Activated T-cell treated with anti-CD3 and anti-CD28 coated beads, Interleukin-2, amount 50 U/mL, for 48 hours (primary cell): ENCODE data around the gene OXTR.
A peak's percentile ranks its signal among the peaks of the same experiment; 100 is the strongest.

Experiments used
- DNase-seq, 2 experiments: peaks; one replicate each; pipeline ENCODE4 v3.0.0-alpha.2; 2020

OXTR gene

GRCh38 chr3:8769088-8769822 lies at the start of gene OXTR:
TSS of gene OXTR (minus strand) at chr3:8769613. CDS start at chr3:8768187, 1,426 bp downstream.
- peak; percentile 73 to 80 for DNase-seq

GRCh38 chr3:8817486-8817885 lies 48.1 kb upstream of the OXTR start:
- DNase-seq = no peak

- DNase-seq = no peak
These were observed 46.7 kb upstream of the OXTR start for GRCh38 chr3:8816106-8816505.

- DNase-seq = no peak
These were observed 44.0 kb upstream of the OXTR start for GRCh38 chr3:8813411-8813810.

GRCh38 chr3:8810561-8810960 lies 41.1 kb upstream of the OXTR start:
- no peak for DNase-seq

GRCh38 chr3:8805774-8806173 lies 36.4 kb upstream of the OXTR start:
- DNase-seq = no peak

- no peak for DNase-seq
These were observed 32.8 kb upstream of the OXTR start for GRCh38 chr3:8802256-8802655.

- no peak for DNase-seq
These were observed 30.6 kb upstream of the OXTR start for GRCh38 chr3:8800016-8800415.

GRCh38 chr3:8794247-8794646 lies 24.8 kb upstream of the OXTR start:
- DNase-seq = no peak

GRCh38 chr3:8793242-8793641 lies 23.8 kb upstream of the OXTR start:
- no peak for DNase-seq

GRCh38 chr3:8790529-8790928 lies 21.1 kb upstream of the OXTR start:
- DNase-seq = no peak

GRCh38 chr3:8784676-8785435 lies 15.4 kb upstream of the OXTR start:
- no peak for DNase-seq

- no peak for DNase-seq
These were observed 10.9 kb upstream of the OXTR start for GRCh38 chr3:8780279-8780678.

GRCh38 chr3:8778475-8778874 lies 9.1 kb upstream of the OXTR start:
- DNase-seq = no peak

GRCh38 chr3:8777978-8778267 lies 8.5 kb upstream of the OXTR start:
- no peak for DNase-seq

- DNase-seq = no peak
These were observed 8.0 kb upstream of the OXTR start for GRCh38 chr3:8777201-8777977.

GRCh38 chr3:8776406-8776805 lies 7.0 kb upstream of the OXTR start:
- DNase-seq = no peak

- DNase-seq = no peak
These were observed 6.2 kb upstream of the OXTR start for GRCh38 chr3:8775602-8776001.

- DNase-seq = no peak
These were observed 5.8 kb upstream of the OXTR start for GRCh38 chr3:8775181-8775580.

- DNase-seq = no peak
These were observed 4.6 kb upstream of the OXTR start for GRCh38 chr3:8773941-8774542.

GRCh38 chr3:8768364-8769087 lies 887 bp downstream of the OXTR start:
- peak in 1 of 2 experiments; percentile 28 for DNase-seq

- DNase-seq = peak; percentile 31 to 48
These were observed 1.6 kb downstream of the OXTR start for GRCh38 chr3:8767667-8768363.
